GM12865 (cell line): ENCODE measurements around the gene MPZL2.

Source experiments
- DNase-seq: peaks from one replicate; pipeline ENCODE4 v3.0.0; 2010; ENCODE audit warnings: low read depth
- H3K4me3 ChIP-seq: 2 replicates; pipeline ENCODE4 v1.5.1; 2011; ENCODE audit warnings: mild to moderate bottlenecking, low read depth, low read length, control low read depth
- CTCF ChIP-seq: IDR thresholded peaks from 2 replicates; pipeline ENCODE4 v1.5.1; 2011; ENCODE audit warnings: low read length, control low read depth, low read depth, inconsistent platforms; ENCODE audit not compliant: insufficient read depth; ENCODE audit errors: missing control alignments

MPZL2 gene

DNA sequence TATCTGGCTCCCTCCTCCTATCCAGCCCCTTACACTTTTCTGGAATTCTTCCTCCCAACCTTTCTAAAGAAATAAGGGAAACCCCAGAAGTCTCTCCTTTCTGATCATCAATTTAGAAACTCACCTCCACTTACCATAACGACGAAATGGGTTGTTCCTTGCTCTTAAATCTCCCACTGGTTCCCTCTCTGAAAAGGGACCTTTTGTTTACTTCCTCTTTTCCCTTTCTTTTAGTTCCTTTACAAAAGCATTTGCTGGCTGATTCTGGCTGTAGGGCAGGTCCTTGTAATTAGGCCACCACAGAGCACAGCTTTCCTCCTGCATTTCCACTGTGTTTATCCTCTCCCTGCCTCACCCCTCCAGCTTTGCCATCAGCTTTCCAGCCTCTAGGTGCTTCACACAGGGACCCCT lies 51.3 kb downstream of the MPZL2 start:
- no peak overlapping the region for H3K4me3 ChIP-seq
- TF ChIP-seq CTCF: no peak
- no peak for DNase-seq

- no peak for DNase-seq
- no peak overlapping the region for H3K4me3 ChIP-seq
- no peak for TF ChIP-seq CTCF
Observed at GRCh38 chr11:118212131-118212725, 51.9 kb downstream of the MPZL2 start.

- no peak for TF ChIP-seq CTCF
- no peak overlapping the region for H3K4me3 ChIP-seq
- DNase-seq: no peak
Observed at GRCh38 chr11:118211006-118211405, 53.1 kb downstream of the MPZL2 start.

- H3K4me3 ChIP-seq: no peak overlapping the region
- no peak for TF ChIP-seq CTCF
- DNase-seq: no peak
Observed at GRCh38 chr11:118210323-118210722, 53.8 kb downstream of the MPZL2 start.

- TF ChIP-seq CTCF: no peak
- no peak for DNase-seq
- H3K4me3 ChIP-seq: no peak overlapping the region
Observed at GRCh38 chr11:118209033-118209432, 55.1 kb downstream of the MPZL2 start.

- TF ChIP-seq CTCF: no peak
- no peak for DNase-seq
- no peak overlapping the region for H3K4me3 ChIP-seq
Observed at GRCh38 chr11:118207079-118207478, 57.0 kb downstream of the MPZL2 start.

GRCh38 chr11:118206391-118207031 lies 57.6 kb downstream of the MPZL2 start:
- no peak overlapping the region for H3K4me3 ChIP-seq
- no peak for DNase-seq
- TF ChIP-seq CTCF: no peak
